Activated CD4-positive, CD25-positive, alpha-beta regulatory T cell treated with anti-CD3 and anti-CD28 coated beads, Interleukin-2, amount 50 U/mL, for 16 hours (primary cell): ENCODE data around the gene KCNC3.

Experiments used
- DNase-seq: peaks from one replicate; pipeline ENCODE4 v3.0.0-alpha.2; 2020; ENCODE audit warnings: low read depth, low spot score

The KCNC3 gene

GRCh38 chr19:50329146-50329925, at the start of gene KCNC3:
KCNC3 (minus strand) TSS chr19:50329377; CDS start chr19:50329082, 295 bp downstream.
- peak; percentile 94 for DNase-seq

- DNase-seq = no peak
These were observed 49.7 kb upstream of the KCNC3 start for GRCh38 chr19:50378863-50379236.

GRCh38 chr19:50378169-50378862, 49.1 kb upstream of the KCNC3 start:
- no peak for DNase-seq

- no peak for DNase-seq
These were observed 48.3 kb upstream of the KCNC3 start for GRCh38 chr19:50377517-50377916.

- no peak for DNase-seq
These were observed 47.9 kb upstream of the KCNC3 start for GRCh38 chr19:50377051-50377461.

GRCh38 chr19:50376166-50377050, 47.2 kb upstream of the KCNC3 start, which contains the start of gene NR1H2:
NR1H2 (plus strand) TSS chr19:50376457; CDS start chr19:50377606, 1,149 bp downstream.
- DNase-seq = peak; percentile 91

GRCh38 chr19:50371914-50372475, 42.8 kb upstream of the KCNC3 start:
- DNase-seq = no peak

GRCh38 chr19:50368649-50369570, 39.7 kb upstream of the KCNC3 start:
- DNase-seq = peak; percentile 50

- no peak for DNase-seq
These were observed 36.5 kb upstream of the KCNC3 start, which contains the start of gene NAPSA for GRCh38 chr19:50365434-50366306. NAPSA (minus strand) TSS chr19:50365639; CDS start chr19:50365621, 18 bp downstream.

- no peak for DNase-seq
These were observed 33.7 kb upstream of the KCNC3 start for GRCh38 chr19:50362656-50363424.

GRCh38 chr19:50362030-50362412, 32.8 kb upstream of the KCNC3 start:
- no peak for DNase-seq

- DNase-seq = no peak
These were observed 32.3 kb upstream of the KCNC3 start for GRCh38 chr19:50361290-50362029.

- no peak for DNase-seq
These were observed 30.2 kb upstream of the KCNC3 start for GRCh38 chr19:50359328-50359818.

- peak; percentile 58 for DNase-seq
These were observed 29.5 kb upstream of the KCNC3 start for GRCh38 chr19:50358483-50359327.

- DNase-seq = peak; percentile 78
These were observed 28.3 kb upstream of the KCNC3 start for GRCh38 chr19:50357178-50358100.

GRCh38 chr19:50356691-50357177, 27.6 kb upstream of the KCNC3 start:
- DNase-seq = no peak
